Measurements from ENCODE around the gene MARCHF4.
A peak's percentile ranks its signal among the peaks of the same experiment; 100 is the strongest.

The MARCHF4 gene

DNA sequence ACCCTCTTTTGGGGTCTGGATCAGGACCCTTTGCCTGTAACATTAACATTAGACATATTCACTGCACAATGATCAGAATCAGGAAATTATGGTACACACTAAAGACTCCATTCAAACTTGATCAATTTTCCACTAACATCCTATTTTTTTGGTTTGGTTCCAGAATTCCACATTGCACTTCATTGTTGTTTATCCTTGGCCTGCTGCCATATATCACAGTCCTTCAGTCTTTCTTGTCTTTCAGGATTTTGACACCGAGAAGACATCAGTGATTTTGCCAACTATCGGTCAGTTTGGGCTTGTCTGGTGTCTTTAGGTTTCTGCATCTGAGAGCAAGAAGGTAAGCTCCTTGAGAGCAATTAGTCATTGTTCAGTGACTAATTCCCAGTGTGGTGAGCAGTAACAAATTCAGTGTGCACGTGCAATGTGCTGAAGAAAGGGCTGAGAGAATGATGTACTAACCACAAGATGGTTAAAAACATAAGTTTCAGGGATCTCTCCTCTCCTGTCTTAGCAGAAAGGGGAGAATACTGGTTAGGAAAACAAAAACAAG lies 23.5 kb downstream of the MARCHF4 start:
- peak in 1 of 5 donors; percentile 36 for DNase-seq

DNA sequence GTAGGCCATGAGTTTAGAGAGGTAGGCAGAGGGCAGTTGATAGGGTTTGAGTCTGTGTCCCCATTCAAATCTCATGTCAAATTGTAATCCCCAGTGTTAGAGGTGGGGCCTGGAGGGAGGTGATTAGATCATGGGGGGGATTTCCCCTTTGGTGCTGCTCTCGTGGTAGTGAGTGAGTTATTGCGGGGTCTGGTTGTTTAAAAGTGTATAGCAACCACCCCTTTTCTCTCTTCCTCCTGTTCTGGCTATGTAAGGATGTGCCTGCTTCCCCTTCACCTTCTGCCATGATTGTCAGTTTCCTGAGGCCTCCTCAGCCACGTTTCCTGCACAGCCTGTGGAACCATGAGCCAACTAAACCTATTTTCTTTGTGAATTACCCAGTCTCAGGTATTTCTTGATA lies 25.5 kb downstream of the MARCHF4 start:
- DNase-seq = no peak

DNA sequence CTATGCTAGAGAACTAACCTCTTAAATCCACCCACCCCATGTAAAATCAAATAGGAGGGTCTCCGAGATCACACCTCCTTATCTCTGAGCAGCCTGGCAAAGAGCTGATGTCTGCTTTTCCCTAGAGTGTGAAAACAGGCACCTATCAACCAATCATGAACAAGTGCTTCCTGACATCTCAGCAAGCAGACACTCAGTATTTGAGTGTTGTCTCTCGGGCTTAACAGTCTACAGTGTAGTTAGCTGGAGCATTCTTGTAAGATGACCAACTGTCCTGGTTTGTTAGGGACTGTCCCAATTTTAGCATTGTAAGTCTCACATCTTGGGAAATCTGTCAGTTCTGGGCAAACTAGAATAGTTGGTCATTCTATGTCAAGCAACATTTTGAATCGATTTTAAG lies 26.4 kb downstream of the MARCHF4 start:
- no peak for DNase-seq

DNA sequence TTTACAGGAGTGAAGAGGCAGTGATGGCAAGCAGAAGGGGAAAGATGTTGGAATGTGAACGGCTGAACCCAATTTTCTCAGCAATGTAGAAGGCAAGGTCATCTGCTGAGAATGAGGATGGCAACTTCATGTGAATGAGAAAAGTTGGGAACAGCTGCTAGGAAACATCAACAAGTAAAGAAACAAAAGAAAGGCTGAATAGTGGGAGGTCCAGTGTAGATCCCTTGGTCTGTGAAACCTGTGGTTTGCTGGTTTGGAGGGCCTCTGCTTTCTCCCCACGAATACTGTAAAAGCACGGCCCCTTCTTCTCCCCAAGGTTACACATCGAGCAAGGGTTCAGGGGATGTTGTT lies 27.4 kb downstream of the MARCHF4 start:
- no peak for DNase-seq

DNA sequence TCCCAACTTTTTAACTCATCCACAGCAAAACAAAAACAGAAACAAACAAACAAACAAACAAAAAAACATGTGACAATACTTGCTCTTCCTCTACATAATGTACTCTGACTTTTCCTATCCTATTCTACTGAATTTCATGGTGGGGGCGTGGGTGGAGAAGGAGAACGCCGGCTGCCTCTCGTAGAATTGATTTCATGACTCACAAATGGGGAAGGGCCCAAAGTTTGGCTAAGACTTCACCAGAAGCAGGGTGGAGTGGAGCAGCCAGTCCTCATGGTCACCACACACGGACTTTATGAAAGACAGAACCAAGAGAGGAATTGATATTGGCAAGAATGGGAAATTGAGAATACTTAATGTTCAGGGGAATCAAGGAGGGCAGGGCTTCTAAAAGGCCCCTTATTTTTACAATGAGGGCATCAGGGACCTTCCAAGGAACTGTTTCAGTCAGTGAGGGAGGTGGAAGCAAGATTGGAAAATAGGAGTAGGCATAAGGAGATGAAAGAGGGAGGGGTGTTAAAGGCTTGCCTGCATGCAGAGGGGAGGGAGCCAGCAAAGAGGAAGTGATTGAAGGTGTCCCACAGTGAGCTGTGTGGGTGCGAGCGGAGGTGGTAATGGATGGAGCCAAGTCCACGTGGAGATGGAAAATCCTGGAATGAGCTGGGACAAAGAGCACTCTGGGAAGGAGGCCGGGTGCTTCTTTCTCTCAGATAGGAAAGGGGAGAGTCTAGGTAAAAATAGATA lies 27.9 kb downstream of the MARCHF4 start:
- no peak for DNase-seq

DNA sequence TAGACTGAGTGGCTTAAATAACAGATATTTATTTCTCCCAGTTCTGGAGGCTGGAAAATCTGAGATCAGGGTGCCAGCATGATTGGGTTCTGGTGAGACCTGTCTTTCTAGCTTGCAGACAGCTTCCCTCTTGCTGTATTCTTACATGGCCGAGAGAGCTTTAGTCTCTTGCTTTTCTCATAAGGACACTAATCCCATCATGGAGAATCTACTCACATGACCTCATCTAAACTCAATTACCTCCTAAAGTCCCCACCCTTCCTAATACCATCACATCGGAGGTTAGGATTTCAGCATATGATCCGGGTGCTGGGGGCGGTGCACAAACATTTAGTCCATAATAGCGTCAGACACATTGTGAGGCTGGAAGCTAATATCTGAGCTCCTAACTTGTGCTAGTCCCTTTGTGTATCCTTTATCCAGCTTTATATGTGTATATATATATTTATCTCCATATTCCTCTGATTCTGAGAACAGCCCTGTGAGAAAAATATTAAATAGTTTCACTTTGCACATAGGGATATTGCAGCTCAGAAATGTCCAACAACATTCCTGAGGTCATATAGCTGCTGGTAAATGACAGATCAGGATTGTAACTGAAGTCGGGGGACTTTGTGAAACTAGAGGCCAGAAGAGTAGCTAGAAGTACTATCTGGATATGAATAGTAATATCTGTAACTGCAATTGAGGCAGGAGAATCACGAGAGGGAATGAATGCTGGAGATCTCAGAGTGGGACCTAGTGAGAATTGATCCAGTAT lies 28.9 kb downstream of the MARCHF4 start:
- no peak for DNase-seq

DNA sequence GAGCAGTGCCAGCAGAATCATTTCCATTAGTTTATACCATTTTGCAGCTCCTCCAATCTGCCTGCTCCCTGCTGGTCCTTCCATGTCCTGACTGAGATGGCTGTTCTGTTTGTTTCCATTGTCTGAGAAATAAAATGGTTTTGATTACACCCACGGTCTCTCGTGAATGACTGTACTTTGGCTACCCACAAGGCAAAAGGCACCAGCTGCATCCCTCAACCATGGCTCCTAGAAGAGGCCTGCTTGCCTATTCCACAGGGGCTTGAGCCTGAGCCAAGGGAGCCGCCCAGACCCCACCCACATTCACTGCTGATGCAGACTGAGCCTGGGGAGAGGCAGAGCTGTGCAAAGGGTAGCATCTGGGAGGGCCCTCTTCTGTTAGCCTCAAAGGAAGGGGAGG lies 31.2 kb downstream of the MARCHF4 start:
- no peak for DNase-seq

DNA sequence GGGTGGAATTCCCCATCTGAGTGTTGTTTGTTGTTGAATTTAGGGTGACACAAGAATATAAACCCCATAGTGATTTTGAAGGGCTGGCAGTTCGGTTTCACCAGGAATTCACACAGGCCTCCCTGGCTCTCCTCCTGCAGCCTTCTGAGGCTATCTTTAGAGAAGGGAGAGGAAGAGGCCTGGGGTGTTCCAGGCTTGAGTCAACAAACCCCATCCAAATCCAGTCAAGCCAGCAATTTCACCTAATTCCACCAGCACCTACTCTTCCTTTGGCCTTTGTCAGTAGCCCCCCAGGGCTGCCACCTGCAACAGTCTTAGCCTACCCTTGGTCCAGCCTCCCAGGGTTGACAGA lies 32.0 kb downstream of the MARCHF4 start:
- no peak for DNase-seq

DNA sequence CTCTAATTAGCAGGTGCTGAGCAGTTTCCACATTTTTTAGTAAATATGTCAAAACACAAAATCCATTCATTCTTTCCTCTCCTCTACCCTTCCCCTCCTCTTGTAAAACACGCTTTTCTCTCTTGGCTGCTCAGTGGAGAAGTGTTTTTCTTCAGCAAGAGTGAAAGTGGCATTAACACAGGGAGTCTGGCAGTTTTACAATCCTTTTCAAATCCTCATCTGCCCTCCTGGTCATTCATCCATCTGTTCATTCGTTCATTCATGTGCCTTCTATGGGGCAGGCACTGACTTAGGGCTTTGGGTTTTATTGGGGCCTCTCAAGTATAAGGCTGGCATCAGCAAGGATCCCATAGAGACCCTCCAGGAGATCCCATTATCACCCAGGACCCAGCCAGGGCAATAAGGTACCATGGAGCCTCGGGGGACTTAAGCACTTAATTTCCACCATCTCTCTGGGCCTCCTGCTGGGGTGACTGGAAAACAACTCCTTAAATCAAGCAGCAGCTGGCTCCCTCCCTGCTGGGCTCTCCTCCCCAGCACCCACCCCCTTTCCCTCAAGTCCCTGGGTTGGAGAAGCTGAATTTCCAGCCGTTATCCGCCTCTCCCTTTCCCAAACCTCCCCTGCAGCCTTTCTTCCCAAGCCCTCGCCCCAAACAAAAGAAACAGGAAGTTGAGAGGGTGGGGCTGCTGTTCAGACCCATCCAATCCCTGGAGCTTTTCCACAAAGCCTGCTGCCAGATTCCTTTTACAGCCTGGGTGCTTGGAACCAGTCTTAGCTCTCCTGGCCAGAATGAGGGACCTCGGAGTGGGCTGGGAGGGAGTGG lies 32.6 kb downstream of the MARCHF4 start:
- DNase-seq = no peak

DNA sequence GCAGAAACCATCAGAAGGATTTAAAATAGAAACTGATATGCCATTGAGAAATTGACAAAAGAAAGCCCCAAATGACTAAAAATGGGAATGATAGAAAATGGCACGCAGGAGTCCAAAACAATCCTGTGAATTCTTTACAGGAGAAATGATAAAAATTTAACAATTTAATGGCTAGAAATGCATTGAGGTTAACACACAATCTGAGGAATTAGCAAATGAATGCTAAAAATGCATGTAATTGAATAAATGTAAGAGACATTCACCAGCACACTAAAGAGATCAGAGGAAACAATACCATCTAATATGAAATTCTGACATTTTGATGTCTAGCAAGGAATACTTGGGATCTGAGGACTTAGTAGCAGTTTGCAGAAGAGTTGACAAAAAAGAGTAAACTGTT lies 37.0 kb downstream of the MARCHF4 start:
- DNase-seq = no peak

DNA sequence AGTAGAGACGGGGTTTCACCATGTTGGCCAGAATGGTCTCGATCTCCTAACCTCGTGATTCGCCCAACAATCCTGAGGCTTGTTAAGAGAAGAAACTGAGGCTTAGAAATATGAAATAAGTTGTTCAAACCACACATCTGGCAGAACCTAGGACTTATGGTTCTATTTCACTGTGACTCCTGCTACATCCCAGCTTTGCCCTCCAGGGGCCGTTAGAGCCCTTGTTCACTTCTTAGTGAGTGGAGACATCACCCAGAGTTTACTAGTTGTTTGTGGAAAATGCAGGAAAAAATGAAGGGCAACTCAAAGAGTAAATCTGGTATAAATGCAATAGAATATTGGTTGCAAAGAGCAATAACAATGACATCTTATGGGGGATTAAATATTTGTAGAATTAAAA lies 43.9 kb downstream of the MARCHF4 start:
- DNase-seq = no peak

DNA sequence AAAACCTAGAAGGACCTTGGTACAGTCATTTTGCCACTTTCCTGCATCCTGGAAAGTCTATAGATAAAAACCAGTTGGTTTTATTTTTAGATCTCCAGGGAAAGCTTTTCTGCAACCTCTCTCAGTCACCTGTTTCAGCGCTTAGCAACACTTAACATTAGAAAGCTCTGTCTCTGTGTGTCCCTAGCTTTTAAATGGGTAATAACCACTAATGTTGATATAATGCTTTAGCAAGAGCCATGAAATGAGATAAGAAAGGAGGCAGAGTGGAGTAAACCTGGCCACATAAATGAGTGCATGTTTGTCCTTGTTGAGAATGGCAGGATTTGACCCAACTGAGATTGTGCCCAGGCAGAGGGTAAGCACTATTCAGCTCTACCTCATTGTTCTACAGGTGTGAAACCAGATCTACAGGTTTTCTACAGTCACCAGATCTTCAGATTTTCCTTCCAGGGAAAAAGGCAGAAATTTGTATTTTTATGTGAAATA lies 44.8 kb downstream of the MARCHF4 start:
- DNase-seq = no peak

Data from T-helper 1 cell (primary cell).